Measurements from ENCODE around the gene LRRC56.

LRRC56 gene

DNA sequence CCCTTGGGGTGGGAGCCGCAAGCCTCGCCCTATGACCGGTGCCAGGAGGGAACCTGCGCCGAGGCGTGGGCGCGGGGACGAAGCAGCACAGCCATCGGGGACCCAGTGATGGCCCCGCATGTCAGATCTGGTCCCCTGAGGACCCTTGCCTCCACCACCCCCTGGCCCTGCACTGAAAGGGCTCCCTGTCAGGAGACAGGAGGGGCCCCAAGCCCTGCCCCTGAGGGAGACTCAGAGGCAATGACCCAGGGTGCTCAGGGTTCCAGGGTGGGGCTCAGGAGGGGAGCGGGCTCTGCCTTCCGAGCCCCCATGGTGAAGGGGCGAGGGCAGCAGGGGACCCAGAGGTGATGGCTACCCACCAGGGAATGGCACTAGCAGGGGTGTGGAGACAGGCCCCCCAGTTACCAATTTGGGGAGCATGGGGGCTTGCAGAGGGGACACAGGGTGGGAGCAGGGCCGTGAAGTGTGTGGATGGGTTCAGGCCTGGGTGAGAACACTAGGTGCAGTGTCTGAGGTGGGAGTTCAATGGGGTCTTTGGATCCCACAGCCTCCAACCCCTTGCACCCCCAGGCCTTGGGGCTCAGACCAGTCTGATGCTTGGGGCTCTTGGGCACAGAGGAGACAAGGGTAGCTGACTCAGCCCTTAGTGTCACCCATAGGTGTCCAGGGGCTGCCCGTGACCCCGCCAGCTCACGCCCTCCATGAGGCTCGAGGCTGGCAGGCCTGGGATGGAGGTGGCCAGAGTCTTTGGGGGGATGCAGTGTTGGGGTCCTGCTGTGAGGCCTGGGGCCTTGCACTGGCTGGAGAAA lies 499 bp downstream of the LRRC56 start:
- DNase-seq (ENCODE audit: insufficient read length, low spot score) (no peak), FAIRE-seq (no peak)

DNA sequence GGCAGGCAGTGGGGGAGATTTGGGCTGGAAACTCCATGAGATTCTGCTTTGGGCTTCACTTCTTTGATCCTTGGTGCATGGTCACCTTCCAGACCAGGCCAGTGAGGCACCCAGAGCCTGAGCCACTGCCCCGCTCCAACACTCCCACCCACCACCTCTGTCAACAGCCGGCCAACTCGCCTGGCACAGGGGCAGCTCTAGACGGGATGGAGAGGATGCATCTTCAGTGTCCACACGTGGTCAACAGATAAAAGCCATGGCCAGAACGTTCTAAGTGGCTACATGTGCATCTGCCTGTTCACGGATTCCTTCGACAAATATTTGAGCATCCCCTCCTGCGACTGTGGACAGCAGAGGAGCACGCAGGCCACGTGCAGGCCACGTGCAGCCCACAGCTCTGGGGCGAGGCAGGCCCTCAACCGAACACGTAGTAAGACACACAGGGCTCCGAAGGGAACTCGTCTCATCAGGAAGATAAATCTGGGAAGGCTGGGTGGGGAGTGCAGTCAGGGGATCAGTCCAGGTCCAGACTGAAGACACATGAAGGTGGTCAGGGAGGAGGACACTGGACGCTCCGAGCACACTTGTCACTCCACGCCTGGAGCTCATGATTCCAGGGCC lies 1.2 kb downstream of the LRRC56 start:
- DNase-seq (ENCODE audit: insufficient read length, low spot score) (no peak), FAIRE-seq (no peak)

DNA sequence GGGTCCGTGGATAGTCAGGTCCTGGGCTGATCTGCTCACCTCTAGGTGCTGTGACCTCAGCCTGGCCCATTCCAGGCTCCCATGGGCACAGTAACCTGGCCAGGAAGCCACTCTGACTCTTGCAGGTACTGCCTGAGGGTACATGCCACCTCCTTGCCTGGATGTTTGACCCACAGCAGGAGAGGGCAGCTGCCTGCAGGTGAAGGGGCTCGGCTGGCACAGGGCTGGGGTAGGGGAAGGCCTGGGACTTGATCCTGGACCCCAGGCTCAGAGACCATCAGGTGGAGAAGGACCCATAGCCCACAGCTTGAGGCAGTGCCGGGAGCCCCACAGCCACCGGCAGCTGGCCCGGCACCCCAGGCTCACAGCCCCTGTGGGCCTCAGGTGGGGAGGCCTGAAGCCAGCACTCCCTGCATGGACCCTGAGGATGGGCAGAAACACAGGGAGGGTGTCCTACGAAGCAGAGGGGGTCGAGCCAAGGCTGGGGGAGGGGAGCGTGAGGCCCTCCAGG lies 2.7 kb downstream of the LRRC56 start:
- FAIRE-seq (no peak), DNase-seq (ENCODE audit: insufficient read length, low spot score) (no peak)

DNA sequence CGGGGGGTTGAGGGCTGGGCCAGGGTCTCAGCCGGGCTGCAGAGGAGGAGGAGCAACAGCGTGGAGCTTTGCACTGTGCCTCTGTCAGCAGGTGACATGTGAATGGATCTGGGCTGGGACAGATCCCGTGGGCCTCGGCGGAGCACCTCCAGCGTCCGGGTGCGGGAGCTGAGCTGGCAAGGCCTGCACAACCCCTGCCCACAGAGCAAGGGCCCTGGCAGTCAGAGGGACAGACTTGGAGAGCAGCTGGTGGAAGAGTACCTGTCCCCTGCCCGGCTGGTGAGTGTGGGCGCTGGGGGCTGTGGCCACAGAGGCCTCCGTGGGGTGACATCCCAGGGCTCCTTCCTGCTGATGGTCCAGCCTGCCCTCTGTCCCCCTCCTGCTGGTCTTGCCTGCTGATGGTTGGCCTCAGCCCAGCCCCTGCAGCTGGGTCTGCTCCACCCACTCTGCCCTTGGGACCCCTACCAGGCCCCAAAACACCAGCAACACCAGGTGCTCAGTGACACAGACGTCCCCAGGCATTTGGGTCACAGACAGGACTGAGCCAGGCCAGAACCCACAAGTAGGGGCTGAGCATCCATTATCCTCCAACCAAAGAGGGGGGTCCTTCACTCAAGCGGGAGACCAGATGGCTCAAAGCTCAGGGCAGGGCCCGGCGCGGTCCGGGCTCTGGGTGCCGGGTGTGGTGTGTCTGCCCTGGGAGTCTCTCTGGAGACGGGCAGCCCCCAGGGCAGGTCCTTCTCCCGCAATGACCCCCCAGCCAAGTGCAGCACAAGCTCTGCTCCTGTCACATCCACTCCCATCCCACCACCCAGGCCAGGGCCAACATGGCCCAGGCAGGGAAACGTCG lies 3.5 kb downstream of the LRRC56 start:
- DNase-seq (ENCODE audit: insufficient read length, low spot score) (no peak), FAIRE-seq (no peak)

DNA sequence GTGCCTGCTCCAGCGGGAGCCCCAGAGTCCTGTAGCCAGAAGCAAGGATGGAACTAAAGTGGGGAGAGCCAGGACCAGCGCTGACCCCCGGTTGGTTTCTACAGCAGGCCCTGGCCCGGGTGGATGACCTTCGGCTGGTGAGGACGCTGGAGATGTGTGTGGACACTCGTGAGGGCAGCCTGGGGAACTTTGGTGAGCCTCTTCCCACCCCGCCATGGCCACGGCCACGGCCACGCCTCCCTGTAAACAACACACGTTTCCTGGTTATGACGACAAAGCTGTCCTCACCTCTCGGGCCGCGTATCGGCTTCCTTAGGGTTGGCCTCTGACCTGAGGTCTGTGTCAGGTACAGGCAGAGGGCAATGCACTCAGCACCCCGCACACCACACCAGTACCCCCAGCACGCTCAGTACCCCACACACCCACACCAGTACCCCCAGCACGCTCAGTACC lies 4.1 kb downstream of the LRRC56 start:
- FAIRE-seq (no peak), DNase-seq (ENCODE audit: insufficient read length, low spot score) (no peak)

DNA sequence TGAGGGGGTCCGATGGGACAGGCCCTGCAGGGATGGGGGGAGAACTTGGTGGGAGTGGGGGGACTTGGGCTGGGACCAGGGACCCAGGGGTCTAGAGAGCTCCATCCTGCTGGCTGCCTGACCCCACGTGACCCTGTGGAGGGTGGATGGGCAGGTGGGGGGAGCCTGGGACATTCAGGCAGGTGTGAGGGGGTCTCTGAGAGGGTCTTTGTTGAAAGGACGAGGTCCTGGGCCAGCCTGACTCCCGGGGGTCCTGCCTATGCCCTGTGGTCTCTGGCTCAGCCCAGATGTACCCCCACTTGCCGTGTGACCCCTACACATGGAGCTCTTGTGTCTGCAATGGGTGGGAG lies 7.5 kb downstream of the LRRC56 start:
- FAIRE-seq: no peak
- no peak for DNase-seq (ENCODE audit: insufficient read length, low spot score)

DNA sequence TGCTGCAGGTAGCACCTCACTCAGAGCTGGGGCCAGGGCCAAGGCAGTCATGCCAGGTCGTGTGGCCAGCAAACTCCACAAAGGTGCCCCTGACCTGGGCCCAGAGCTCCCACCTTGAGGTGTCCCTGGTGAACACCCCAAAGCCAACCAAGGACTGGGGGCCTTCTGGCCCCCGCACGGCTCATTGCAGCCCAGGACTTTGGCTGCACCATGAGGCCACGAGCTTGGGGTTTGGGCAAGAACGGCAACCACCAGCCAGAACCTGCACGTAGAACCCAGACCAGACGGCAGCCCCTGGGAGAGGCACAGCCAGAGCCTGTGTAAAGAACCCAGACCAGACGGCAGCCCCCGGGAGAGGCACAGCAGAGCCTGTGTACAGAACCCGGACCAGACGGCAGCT lies 7.8 kb downstream of the LRRC56 start:
- DNase-seq (ENCODE audit: insufficient read length, low spot score) (no peak), FAIRE-seq (no peak)

DNA sequence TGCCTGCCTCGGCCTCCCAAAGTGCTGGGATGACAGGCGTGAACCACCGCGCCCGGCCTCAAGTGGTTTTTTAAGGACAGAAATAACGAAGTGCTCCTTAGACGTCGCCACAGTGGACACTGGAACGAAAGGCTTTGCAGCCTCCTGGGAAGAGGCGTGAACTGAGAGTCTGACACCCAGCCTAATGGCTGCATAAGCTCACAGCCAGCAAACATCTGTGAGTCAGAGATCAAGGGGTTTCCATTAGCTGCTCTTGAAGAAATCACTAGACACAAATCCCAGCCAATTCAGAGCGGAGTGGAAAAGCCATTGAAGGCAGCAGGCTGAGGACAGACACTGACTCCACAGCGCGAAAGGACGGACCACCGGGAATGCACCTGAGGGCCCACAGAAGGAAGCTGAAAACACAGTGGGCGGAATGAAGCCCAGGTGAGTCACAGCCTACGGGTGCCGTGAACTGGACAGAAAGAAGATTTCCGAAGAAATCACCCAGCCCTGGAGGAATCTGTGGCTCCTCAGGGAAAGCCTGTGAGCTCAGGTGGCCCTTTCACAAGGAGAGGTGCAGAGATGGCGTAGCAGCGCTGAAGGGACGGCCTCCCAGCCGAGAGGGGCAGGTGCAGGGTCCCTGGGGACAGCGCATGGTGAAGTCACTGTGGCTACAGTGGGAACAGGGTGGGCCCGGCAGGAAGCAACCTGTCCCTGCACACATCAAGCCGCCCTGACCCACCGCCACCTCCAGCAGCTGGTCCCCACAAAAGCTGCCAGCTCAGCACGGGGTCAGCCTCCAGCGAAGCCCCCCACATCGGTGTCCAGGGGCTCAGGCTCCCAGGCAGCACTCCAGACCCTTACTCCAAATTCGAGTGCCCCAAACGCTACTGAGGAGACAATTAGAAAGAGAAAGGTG lies 11.6 kb downstream of the LRRC56 start:
- DNase-seq (ENCODE audit: insufficient read length, low spot score) (no peak), FAIRE-seq (no peak)

DNA sequence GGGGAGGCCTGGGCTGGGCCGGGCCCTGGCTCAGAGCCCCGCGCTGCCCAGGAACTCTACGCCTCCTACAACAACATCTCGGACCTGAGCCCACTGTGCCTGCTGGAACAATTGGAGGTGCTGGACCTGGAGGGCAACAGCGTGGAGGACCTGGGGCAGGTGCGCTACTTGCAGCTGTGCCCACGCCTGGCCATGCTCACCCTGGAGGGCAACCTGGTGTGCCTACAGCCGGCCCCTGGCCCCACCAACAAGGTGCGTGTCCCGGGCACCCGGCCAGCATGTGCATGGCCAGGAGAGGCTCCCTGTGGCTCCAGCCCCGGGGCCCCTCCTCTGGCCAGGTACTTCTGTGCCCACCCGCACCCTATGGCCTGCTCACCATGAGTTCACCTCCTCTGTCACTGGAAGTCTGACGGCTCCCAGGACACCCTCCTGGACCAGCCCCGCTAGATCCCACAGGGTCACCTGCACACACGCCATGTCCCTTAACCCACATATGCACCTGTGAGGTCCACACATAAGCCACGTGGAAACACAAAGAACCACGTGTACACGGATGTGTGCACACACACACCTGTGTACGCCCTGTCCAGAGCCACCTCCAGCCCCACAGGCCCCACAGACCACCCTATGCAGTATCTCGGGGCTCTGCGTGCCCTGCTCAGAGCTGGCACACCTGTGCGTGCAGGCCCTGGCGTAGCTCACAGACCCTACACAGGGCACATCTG lies 12.9 kb downstream of the LRRC56 start:
- FAIRE-seq (no peak), DNase-seq (ENCODE audit: insufficient read length, low spot score) (no peak)

DNA sequence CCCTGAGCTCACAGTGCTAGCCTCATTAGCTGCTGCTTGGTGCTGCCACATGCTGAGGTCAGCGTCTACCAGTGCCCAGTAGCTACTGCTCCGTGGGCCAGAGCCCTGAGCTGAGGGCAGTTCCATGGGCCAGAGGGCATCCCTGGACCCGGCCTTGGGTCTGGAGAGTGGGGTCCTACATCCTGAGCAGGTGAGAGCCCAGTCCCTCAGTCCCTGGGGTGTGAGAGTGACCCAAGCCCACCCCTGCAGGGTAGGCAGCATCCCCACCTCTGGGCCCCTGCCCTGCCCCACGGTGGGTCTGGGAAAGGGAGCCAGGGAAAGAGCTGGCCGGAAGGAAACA lies 13.4 kb downstream of the LRRC56 start:
- FAIRE-seq: no peak

DNA sequence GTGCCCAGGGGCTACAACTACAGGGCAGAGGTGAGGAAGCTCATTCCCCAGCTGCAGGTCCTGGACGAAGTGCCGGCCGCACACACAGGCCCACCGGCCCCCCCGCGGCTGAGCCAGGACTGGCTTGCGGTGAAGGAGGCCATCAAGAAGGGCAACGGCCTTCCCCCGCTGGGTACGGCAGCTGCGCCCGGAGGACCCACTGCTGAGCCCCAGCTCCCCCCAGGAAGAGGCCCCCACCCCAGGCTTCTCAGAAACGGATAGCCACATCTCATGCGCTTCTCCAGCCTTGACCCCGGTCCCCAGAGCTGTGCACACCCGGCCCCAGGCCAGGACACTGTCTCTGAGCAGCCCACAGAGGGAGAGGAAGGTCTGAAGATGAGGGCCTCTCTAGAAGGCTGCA lies 13.8 kb downstream of the LRRC56 start:
- DNase-seq (ENCODE audit: insufficient read length, low spot score) (no peak), FAIRE-seq (no peak)

More for the DNA sequence above, 13.4 kb downstream of the LRRC56 start:
- no peak for DNase-seq (ENCODE audit: insufficient read length, low spot score)

DNA sequence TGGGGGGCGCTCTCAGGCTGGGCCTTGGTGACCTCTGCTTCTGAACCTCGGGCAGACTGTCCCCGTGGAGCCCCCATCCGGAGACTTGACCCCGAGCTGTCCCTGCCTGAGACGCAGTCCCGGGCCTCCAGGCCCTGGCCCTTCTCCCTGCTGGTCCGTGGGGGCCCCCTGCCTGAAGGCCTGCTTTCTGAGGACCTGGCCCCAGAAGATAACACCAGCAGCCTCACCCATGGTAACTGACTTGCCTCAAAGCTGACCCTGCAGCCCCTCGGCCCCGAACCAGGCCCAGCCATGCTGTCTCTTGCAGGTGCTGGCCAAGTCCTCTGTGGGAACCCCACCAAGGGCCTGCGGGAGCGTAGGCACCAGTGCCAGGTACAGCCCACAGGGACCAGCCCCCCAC lies 14.3 kb downstream of the LRRC56 start:
- no peak for FAIRE-seq
- no peak for DNase-seq (ENCODE audit: insufficient read length, low spot score)

DNA sequence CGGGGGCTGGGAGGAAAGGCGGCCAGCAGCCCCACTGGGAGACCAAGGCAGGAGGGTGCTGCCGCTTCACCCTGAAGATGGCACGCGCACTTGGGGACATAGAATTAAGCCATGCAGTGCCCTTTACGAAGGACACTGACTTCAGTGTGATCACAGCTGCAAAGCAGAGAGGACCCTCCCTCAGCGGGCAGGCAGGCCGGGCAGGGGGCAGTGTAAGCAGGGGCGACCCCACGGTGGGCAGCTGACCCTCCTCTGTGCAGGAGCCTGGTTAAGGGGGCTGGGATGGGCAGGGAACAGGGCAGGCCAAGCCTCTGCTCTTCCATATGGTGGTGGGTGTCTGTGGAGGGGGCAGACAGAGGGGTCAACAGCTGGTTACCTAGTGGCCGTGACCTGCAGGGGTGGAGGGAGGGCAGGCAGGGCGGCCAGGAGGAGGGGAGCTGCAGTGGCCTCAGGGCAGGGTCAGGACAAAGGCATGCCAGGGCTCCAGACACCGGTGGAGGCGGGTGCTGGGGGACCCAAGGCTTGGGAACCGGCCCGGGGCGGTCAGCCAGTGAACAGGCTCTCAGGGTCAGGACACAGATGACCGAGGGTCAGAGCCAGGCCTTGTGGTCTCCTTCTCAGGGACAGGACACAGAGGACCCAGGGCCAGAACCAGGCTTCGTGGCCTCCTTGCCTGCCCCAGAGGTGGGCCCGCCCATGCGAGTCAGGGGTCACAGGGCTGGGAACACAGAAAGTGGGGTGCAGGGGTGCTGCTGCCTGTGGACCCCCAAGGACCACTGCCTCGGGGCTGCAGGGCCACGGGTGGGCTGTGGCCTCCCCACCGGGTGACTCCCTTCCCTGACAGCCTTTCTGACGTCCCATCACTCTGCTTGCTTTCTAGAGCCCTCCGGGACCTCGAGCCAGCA lies 16.0 kb downstream of the LRRC56 start:
- DNase-seq (ENCODE audit: insufficient read length, low spot score) (no peak), FAIRE-seq (no peak)

DNA sequence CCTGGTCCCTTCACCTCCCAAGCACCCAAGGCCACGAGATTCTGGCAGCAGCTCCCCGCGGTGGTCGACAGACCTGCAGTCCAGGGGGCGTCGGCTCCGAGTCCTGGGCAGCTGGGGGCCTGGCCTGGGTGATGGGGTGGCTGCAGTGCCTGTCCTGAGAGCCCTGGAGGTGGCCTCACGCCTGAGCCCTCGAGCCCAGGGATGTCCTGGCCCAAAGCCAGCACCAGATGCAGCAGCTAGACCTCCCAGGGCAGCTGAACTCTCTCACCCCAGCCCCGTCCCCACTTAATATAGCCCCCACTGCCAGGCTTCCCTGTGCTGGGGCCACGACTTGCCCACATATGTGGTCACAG lies 16.6 kb downstream of the LRRC56 start:
- no peak for FAIRE-seq
- DNase-seq (ENCODE audit: insufficient read length, low spot score): no peak

DNA sequence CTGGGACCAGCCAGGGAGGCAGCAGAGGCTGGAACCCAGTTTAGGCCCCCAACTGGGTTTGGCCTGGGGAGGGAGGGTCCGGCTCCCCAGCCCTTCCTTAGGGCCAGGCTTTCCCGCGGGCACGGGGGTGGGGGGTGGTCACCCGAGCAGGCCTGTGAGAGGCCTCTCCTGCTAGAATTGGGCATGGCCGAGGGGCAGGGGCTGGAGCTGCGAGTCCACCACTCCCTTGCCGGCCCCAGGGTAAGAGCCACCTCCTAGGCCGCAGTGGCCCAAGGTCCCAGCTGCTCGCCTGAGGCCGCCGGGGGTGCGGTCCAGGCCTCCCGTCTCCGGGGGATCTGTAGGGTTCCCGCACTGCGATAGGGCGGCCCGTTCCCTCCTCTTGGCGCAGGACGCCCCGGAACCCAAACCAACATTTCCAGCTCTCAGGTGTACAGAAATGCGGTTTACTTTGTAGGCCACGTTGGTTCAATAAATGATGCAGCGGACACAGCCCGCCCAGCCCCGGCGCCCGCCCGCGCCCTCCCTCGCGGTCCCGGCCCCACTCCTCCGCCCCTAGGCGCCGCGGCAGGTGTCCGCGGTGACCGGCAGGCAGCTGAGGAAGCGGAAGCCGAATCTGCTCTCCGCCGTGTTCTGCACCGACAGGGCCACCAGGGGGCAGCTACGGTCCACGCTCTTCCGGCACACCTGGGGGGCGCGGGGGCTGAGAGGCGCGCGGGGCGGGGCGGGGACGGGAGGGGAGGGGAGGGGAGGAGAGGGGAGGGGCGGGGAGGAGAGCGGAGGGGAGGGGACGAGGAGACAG lies 17.3 kb downstream of the LRRC56 start:
- peak; percentile 95 for DNase-seq (ENCODE audit: insufficient read length, low spot score)
- peak; percentile 40 for FAIRE-seq

DNA sequence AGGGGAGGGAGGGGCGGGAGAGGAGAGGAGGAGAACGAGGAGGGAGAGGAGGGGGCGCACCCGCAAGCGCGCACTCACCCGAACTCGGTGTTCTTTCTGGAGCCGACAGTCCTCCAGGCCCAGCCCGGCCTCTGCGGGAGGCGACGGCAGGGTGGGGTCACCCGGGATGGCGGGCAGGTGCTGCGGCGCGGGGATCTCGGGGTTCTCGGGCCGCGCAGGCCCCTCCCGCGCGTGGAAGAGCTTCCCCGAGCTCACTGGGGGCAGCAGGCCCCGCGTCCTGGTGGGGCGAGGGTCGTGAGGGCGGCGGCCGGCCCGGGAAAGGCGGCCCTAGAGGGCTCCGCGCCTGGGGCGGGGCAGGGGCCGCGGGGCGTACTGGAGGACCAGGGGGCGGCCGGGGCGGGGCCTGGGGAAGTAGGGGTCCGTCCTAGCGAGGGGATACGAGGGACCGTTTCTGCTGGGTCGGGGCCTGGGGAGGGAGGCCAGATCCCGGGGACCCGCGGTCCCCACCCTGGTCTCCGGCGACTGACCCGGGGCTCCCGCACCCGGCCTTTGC lies 18.0 kb downstream of the LRRC56 start:
- FAIRE-seq: no peak

DNA sequence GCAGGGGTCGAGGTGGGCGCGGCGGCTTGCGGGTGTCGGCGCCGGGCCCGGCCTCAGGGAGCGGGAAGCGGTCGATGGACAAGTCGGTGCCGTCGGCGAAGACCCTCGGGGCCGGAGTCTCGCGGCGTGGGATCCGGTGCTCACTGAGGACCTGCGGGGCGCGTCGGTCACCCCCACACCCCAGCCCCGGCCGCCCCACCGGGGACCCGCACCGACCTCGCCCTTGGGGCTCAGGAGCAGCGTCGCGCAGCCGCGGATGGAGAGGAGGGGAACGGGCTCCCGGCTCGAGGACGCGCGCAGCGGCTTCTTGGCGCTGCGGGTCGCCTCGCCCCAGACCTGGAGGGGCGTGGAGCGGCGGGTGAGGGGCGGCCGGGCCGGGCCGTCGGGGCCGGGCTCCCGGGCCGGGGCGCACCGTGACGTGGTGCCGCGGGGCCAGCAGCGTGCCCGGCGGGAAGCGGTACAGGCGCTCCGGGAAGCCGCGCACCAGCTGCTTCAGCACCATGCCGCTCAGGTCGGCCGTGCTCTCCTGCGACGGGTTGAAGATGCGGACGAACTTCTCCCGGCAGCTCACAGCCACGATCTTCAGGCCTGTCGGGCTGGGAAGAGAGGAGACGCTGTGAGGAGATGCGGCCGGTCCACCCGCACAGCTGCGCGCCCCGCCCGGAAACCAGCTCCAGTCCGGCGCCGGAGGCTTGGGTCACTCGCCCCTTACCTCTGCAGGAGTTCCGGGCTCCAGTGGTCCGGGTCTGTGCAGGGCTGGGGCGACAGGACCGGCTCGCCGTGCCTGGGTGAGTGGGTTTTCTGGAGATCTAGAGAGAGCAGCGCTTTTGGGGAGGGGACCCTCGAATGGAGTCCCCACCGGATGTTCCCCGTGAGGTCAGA lies 18.7 kb downstream of the LRRC56 start:
- FAIRE-seq: no peak
- no peak for DNase-seq (ENCODE audit: insufficient read length, low spot score)

More for the DNA sequence above, 18.0 kb downstream of the LRRC56 start:
- no peak for DNase-seq (ENCODE audit: insufficient read length, low spot score)

Measured in GM19239 (cell line).